GM19455 (cell line): ENCODE measurements around the gene TMEM163.
A peak's percentile ranks its signal among the peaks of the same experiment; 100 is the strongest.
"Not testable (repeated sequence)": the region's sequence is repeated elsewhere in the genome, so short reads cannot be mapped to it uniquely, and the experiment has no call there.

Experiments used
- ATAC-seq: cut with Tn5 transposase; IDR thresholded peaks from one replicate; pipeline ENCODE4 v1.9.1; 2021; ENCODE audit not compliant: unreplicated experiment

The TMEM163 gene

DNA sequence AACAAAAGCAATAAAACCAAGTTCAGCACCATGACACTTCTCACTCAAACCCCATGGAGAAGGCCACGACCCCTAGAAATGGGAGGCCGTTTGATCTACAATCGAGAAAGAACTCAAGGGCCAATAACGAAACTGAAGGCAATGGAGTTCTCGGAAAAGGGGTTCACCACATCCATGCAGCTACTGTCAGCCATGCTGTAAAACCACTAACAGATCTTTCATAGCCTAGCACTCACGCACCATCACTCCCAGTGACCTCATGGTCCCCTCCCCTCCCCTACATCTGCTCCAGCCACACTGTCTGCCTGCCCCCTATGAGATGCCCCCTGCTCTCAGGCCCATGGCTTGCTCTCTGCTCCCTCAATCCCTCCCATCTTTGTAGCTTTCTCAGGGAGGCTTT lies 135.3 kb downstream of the TMEM163 start:
- no peak for ATAC-seq

DNA sequence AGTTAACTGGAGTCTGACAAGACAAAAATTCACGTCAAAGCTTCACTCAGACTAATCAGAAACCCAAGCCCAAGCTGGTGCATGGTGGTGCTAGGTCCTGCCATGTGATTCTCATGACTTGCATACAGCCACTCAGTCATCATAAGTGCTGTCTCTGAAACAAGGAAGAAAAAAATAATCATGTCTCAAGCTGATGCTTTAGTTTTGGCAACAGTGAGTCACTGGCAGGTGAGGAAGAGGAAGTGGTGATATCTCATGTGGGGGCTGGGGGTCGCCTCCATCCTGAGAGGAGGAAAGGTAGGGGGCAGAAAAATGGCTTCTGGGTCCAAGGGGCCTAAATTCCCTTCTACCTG lies 136.3 kb downstream of the TMEM163 start:
- no peak for ATAC-seq

DNA sequence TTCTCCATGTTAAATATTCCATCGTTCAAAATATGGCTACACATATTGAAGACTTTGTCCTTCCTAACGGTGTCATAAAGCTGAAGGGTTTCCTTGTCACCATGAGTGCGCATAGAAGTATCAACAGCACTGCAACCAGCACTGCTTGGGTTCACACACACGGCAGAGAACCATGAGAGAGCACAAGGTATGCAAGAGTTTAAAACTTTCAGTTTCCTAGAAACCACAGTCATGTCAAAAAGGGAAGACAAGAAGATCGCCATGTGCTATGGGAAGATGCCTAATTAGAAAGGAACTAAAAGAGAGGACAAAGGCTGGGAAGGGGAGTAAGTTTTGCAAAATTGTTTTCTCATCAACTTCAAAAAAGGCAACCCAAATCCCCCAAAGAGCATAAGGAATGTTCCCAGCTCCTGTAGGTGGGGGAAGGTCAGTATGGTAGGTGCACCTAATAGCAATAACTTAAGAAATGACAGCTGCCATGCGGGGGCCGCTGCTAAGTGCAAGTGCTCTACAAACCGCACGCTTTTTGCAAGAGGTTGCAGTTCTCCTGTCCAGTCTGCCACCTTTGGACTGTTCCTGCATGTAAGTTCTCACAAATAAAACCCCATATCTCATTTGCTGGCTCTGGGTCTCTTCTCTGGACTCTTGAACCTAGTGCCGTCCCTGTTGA lies 136.8 kb downstream of the TMEM163 start:
- peak; percentile 67 for ATAC-seq

DNA sequence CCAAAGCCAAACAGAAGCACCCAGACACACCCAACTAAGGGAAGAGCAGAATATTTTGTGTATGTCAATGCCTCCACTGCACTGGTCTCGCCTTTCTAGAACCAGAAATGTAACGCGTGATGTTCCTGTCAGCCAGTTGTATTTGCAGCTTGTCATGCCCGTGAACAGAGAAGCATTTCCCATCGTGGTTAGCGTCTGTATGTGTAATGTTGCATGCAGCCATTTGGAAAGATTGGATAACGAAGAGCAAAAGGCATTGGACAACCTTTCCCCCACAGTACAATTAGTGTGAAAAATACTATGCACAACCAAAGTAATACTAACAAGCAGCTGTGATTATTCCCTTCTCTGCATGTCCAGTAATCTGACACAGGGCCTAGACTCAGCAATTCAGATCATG lies 140.5 kb downstream of the TMEM163 start:
- ATAC-seq, result no peak

DNA sequence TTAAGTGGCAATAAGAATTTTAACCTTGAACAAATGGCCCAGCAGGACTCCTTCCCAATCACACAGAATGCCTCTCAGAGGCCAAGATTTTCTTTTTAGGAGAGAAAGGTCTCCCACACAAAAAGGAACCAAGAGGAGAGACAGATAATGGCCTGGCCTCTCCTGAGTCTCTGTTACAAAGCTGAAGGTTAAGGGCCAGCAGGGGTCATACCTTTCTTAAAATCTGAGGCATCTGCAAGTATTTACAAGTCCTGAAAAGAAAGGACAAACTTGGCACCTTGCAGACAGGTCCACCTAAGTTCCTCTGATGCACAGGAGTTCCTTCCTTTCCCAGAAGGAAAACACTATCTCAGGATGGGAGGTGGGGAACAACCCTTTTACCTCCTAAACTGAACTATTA lies 142.3 kb downstream of the TMEM163 start:
- no peak for ATAC-seq

DNA sequence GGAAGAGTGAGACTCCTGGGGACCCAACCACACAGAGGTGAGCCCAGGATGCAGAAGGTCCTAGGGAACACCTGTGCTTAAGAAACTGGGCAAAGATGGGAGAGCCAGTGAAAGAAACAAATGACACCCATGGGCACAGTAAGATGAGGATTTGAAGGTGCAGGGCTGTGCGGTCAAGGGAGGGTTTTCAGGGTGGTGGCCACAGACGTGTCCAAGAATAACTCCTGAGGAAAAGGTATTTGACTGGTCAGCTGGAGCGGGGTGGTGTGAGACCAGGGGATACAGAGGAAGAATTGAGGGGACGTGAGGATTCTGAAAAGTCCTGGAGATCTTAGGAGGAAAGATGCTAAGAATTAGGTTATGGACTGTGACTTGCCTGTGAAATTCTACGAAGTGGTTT lies 142.9 kb downstream of the TMEM163 start:
- no peak for ATAC-seq

DNA sequence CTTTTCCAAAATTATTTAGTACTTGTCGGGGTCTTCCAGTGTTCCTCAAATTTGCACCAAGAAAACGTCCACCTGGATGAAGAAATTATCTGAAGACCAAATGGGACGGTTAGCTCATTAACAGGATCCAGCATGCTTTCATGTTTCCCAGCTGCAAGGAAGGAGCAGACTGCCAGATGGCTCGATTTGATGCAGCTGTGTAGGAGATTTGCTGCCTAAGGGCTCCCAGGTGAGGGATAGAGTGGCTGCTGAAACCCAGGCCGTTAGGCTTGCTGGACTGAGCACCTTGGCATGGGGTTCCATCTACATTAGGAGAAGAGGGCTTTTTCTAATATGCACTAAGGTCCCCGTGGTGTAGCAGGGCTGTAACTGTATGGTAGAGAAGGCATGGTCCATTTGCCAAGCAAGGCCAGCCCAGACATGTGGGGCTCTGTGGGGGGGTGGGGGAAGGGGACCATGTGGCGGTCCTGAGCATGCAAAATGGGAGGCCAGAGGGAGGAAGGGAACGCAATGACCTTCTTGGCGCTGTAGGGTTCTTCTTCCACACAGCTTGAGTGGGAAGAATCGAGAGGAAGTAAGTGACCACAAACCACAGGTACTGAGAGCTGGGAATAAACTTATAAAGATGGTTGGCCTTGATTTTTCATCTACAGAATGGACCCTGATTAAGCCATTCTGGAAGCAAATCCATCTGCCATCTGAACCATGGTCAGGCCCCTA lies 144.0 kb downstream of the TMEM163 start:
- ATAC-seq, result no peak

DNA sequence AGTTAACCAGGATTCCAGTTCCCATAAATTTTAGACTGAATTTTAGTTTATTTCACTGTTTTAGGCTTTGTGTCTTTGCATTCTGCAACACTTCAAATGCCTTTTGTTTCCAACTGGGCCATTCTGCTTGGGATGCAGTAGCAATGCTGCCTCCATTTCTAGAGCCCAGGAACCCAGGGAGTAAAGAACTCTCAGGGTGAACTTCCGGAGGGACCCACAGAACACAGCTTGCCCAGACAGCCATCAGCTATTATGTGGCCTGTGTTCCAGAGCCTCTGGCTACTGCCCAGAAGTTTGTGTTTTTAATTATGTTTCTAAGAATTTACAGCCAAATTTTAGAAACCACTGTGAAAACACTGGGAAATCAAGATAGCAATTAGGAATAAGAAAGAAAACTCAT lies 145.1 kb downstream of the TMEM163 start:
- ATAC-seq, result no peak

DNA sequence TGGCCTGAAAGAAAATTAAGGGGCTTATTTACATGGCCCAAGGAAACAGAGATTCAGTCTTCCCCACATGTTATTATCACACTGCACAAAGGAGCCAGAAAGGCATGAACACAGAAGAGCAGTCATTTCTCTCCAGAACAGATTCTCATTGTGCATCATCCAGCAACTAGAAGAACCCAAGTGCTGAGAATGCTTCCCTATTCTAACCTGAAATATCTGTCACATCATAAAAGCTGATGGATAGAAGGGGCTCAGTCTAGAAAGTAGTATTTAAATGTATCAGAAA lies 145.8 kb downstream of the TMEM163 start:
- ATAC-seq, result no peak

DNA sequence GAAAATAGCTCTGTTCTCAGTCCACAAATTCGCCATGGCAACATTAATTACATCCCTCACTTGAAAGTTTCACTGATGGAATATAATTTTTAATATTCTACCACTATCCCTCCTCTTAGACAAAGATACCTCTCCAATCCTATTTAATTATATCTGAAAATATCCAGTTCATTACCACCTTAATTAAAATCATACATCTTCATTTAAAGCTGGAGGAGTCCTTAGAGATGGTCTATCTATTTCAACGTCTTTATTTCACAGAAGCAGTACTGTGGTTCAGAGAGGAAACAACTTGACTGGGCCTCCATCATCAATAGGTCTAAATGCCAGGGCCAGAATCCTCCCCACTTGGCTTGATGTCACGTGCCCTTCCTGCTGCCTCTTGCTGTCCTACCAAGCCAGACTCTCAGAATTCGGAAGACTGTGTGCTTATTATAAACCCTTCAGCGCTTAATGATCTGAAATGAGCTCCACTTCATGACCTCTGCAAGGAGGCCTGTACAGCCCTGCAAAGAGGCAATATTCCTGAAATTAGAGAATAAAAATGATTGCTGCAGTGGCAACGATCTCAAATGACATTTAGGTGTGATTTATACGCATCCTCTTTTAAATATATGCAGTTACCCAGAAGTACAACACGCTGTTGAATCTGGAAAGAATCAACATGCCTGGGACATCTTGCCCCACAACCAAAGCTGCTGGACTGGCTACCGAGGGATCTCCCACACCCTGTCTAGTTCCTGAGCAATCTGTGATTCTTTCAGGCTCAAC lies 146.3 kb downstream of the TMEM163 start:
- no peak for ATAC-seq

DNA sequence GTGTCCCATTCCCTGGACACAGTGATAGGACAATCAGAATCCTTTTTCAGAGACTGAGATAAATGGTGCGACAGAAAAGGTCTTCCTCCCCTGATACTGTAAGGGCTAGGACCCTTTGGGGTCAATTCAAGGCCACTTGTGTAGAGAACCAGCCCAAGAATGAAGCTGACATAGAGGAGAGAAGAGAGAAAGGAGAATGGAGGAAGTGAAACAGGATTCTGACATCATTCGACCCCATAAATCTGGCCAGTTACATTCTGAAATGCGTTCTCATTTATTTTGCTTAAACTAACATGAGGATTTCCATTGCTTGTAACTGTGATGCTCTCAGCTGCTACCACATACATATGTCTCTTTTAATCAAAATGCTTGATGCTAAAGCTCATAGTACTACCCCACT lies 148.1 kb downstream of the TMEM163 start:
- ATAC-seq, result no peak

DNA sequence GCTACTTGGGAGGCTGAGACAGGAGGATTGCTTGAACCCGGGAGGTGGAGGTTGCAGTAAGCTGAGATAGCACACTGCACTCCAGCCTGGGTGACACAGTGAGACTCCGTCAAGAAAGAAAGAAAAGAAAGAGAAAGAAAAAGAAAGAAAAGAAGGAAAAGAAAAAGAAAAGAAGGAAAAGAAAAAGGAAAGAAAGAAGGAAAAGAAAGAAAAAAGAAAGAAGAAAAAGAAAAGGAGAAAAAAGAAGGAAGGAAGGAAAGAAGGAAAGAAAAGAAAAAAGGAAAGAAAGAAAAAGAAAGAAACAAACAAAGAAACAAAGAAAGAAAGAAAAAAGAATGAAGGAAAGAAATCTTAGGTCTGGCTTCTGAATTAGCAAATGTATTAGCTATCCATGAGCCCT lies 150.4 kb downstream of the TMEM163 start:
- no peak for ATAC-seq

DNA sequence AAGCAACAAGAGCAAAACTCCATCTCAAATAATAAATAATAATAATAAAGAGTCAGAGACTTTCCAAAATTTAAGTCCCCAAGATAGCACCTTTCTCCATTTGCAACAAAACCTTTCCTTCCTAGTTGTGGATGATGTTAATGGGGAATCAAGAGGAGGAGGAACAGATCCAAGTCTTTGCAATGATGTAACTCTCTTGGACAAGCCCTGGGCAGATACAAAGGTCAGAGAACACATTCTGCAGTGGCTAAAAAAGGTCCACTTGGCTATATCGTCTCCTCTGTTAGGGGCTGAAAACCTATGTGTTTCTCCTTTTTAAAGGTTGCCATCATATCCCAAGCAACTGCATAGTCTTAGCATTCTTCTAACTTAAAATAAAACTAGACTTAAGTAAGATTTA lies 151.1 kb downstream of the TMEM163 start:
- no peak for ATAC-seq

DNA sequence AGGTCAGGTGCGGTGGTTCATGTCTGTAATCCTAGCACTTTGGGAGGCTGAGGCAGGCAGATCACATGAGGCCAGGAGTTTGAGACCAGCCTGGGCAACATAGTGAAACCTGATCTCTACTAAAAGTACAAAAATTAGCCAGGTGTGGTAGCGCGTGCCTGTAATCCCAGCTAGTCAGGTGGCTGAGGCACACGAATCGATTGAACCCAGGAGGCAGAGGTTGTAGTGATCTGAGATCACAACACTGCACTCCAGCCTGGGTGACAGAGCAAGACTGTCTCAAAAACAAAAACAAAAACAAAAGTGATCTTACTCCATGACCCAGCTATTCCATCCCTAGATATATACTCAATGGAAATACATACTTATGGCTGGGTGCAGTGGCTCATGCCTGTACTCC lies 153.8 kb downstream of the TMEM163 start:
- not testable (repeated sequence) for ATAC-seq

DNA sequence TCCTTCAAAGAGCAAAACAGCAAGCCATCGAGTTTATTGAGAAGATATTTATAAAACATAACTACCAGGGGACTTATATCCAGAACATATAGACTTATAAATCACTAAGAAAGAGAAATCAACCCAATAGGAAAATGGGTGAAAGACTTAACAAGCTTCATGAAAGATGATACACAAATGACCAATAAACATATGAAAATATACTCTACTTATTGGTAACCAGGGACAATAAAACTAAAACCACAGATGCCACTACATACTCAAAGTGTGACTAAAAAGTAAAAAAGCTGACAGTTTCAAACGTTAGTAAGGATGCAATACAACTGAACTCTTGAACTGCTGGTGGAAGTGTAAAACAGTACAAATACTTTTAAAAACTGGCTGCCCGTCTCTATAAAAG lies 154.3 kb downstream of the TMEM163 start:
- no peak for ATAC-seq

DNA sequence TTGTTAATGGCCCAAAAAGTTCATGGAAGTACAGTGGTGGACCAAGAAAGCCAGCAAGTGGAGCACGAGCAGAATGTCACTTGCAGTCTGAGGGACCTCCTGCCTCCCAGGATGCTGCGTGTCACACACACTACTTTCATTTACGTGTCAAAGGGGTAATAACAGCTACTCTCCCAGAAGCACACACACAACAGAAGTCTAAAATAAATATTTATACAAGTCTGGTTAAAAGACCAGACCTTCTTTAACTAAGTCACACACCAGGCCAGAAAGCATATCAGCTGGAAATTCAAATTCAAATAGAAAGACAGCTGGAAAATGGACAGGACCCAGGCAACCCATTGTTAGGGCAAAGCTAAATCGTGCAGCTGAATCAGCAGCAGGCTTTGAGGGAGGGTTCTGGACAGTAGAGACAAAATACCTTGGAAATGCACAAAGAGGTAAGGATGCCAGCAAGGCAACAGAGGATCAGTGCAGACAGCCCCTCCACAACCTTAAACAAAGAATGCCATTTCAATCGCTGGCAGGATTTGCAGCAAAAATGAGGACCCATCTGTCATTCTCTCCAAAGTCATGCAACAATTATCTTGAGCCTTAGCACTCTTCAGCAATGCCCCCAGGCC lies 160.5 kb downstream of the TMEM163 start:
- no peak for ATAC-seq

DNA sequence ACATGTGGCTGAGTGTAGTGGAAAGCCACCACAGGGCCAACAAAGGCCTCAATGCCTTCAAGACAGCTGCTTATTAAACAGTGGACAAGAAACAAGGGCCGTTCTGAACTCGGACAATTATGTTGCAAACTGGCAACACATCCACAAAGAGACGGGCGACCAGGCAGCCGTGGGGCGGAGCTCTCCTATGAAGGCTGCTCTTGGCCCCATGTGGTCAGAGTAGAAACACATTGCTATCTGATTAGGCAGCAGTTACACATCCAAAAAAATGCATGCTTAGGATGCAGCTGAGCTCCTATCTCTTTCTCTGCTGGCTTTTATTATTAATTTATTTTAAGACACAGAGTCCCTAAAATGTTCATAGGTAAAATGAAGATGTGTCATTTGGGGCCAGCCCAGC lies 163.4 kb downstream of the TMEM163 start:
- no peak for ATAC-seq

DNA sequence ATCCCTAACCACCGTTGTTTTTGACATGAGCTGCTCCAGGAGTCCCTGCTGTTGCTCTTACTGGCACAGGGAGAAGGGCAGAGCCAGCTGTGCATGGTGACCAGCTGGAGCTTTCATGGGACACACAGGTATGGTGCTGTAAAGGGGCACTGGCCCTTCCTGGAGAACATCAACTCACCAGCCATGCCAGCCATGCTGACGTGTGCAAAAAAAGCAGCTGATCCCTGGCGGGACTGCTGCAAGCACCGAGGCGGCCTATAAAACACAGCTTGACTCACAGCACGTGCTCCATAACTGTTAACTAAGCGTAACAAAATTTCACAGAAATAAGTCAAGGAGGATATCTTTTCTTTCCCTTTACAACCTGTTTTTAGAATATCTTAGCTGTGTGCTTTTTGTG lies 165.1 kb downstream of the TMEM163 start:
- ATAC-seq, result no peak

DNA sequence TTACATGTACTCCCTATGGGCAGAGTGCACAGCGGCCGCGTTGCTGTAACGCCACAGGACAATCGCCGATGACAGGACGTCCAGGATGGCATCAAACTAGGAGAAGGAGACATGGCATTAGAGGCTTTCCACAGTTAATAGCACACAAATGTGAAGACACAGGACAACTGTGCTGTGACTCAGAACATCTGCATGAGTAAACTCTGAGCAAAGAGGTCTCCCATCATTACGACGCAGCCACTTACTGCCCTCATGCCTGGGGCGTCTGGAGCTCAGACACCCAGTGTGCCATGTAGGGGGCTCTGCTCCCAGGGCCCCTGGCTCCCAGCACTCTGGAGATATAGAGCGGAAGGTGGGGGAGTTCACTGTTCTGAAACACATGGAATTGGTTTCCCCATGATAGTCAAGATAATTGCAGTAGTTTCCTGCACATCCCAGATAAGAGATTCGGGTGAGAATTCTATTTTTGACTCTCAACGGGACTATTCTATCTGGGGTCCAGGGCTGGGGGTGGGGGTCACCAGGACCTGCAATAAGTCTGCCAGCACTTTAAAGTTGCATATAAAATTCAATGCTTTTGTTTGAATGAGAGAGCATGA lies 168.1 kb downstream of the TMEM163 start:
- no peak for ATAC-seq

DNA sequence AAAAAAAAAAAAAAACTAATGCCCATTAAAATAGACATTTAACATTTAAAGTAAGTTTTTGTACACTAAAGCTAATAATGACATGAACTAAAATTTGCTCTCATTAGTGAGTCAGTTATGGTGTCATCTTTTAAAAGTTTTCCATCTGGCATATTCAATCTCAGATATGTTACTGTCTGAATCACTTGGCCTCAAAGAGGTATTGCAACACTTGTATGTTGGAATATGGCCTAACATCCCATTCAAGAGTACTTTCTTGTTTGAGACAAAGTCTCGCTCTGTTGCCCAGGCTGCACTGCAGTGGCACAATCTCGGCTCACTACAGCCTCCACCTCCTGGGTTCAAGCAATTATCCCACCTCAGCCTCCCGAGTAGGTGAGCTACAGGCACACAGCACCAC lies 169.7 kb downstream of the TMEM163 start:
- no peak for ATAC-seq

DNA sequence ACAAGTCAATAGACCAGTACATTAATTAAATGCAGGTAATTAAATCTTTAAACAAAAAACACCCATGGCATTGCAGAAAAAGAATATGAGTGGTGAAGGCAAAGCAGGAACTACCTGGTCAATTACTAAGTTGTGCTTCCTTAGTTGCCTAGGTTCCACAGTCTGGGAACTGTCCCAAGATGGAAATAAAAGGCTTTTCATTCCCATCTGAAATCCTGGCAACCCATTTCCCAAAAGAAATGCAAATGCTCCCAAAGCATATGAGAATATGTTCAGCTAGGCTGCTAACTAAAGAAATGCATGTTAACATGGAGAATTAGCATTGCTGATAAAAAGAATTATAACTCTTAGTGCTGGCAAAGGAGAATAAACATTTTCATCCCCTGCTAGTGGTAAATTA lies 177.8 kb downstream of the TMEM163 start:
- ATAC-seq, result no peak

DNA sequence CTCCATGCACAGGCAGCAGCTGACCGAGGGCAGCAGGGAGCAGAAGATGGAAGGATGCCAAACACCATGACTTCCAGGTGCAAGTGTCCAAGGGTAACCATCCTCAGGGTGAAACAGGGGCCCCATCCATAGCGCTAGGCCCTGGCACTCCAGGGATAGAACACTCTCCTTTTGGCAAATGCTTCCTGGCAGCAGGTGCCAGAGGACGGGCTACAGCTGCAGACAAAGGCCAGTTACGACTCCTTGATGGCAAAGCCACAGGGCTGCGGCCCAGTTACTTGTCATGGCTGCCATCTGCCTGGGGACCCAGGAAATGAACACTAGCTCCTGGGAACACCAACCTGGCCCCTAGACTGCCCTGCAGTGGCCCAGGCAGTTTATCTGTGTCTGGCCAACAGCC lies 178.8 kb downstream of the TMEM163 start:
- ATAC-seq, result no peak
